NOMO-1 treated with dmso at 0.1 percent for 144 hours (cell line): ENCODE measurements around the gene CANT1.

Experiments used
- DNase-seq: peaks from one replicate; lab custom pipeline; 2025; ENCODE audit not compliant: unreplicated experiment; lab: John Stamatoyannopoulos, UW

CANT1 gene

GRCh38 chr17:79009397-79010303 is at the start of gene CANT1:
TSS of gene CANT1 (minus strand) at chr17:79009764. CDS start at chr17:78997622, 12,142 bp downstream.
- DNase-seq = peak; percentile 66

- DNase-seq = no peak
These were observed 48.3 kb upstream of the CANT1 start for GRCh38 chr17:79057737-79058385.

- DNase-seq = no peak
These were observed 45.6 kb upstream of the CANT1 start for GRCh38 chr17:79055197-79055596.

- DNase-seq = no peak
These were observed 44.8 kb upstream of the CANT1 start for GRCh38 chr17:79054200-79054960.

DNA sequence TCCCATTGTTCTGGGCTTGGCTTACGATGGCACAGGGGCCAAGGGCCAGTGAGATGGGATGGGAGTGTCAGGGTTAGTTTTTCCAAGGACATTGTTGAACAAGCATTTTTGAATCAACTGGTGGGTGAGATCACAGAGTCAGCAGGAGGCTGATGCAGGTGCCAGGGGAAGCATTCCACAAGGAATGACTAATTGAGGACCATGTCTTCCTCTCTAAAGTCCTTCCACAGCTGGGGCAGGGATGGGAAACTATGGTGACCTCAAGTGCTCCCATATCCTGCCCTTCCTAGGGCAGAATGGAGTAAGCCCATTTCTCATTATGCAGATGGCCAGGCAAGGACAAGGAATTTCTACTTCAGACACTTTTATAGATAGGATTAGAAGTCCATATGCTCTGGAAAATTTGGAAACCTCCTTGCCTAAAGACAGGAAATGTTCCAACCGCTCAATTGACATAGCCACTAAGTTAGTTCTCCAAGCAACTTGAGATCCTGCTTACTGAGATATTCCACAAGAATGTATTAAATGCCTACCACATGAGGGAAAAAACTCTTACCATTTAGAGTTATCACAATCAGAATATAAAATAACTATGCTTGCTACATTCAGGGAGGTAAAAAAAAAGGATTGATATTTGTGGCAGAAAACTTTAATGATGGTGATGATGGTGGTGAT is 43.8 kb upstream of the CANT1 start:
- DNase-seq = no peak

DNA sequence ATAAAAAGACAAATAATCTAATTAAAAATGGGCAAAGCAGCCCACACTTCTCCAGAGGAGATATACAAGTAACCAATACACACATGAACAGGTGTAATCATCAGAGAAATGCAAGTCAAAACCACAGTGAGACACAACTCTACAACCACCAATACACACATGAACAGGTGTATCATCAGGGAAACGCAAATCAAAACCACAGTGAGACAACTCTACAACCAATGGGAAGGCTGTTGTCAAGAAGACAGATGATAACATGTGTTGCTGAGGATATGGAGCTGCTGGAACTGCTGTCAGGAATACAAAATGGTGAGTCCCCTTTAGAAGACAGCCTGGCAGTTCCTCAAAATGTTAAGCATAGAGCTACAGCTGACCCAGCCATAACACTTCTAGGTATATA is 42.6 kb upstream of the CANT1 start:
- DNase-seq = no peak

DNA sequence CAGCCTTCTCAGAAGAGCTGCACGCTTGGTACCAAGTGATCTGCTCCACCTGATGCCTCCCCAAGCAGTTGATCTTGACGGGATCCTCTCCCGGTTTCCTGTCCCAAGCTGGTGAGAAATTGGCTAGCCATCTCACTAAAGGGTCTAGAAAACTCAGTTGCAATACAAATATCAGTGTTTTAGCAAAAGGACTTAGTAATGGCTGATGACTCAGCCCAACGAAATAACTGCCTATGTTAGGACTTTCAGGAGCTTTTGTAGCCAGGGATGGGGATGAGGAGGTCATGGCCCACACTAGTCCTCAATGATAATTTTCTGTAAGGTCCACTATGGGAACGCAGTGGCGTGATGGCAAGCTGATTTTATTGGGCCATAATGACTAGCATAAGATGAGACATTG is 41.7 kb upstream of the CANT1 start:
- DNase-seq = no peak

DNA sequence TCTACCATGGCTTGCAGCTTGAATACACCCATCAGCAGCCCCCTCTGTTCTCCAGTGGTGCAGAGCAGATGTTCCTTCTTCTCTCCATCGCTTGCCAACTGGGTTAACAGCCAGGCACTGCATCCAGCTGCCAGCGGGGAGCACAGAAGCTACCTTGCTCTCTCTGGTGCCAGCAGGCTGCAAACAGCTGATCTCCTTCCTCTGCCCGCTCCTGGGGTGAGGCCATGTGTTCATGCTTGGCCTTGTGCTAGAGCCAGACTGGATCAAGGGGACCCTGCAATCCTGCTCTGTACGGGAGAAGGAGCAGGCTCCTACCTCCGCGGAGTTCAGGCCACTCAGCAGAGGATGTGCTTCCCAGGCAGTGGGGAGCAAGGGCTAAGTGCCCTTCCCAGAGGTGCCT is 41.0 kb upstream of the CANT1 start:
- DNase-seq = no peak

GRCh38 chr17:79049821-79050220 is 40.3 kb upstream of the CANT1 start:
- no peak for DNase-seq

GRCh38 chr17:79048826-79049755 is 39.5 kb upstream of the CANT1 start:
- no peak for DNase-seq

DNA sequence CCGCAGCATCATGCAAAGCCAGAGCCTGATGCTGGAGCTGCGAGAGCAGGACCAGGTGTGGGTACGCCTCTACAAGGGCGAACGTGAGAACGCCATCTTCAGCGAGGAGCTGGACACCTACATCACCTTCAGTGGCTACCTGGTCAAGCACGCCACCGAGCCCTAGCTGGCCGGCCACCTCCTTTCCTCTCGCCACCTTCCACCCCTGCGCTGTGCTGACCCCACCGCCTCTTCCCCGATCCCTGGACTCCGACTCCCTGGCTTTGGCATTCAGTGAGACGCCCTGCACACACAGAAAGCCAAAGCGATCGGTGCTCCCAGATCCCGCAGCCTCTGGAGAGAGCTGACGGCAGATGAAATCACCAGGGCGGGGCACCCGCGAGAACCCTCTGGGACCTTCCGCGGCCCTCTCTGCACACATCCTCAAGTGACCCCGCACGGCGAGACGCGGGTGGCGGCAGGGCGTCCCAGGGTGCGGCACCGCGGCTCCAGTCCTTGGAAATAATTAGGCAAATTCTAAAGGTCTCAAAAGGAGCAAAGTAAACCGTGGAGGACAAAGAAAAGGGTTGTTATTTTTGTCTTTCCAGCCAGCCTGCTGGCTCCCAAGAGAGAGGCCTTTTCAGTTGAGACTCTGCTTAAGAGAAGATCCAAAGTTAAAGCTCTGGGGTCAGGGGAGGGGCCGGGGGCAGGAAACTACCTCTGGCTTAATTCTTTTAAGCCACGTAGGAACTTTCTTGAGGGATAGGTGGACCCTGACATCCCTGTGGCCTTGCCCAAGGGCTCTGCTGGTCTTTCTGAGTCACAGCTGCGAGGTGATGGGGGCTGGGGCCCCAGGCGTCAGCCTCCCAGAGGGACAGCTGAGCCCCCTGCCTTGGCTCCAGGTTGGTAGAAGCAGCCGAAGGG is 38.6 kb upstream of the CANT1 start:
- DNase-seq = no peak

- no peak for DNase-seq
These were observed 37.8 kb upstream of the CANT1 start for GRCh38 chr17:79047291-79047920.

GRCh38 chr17:79046916-79047280 is 37.3 kb upstream of the CANT1 start:
- DNase-seq = no peak

DNA sequence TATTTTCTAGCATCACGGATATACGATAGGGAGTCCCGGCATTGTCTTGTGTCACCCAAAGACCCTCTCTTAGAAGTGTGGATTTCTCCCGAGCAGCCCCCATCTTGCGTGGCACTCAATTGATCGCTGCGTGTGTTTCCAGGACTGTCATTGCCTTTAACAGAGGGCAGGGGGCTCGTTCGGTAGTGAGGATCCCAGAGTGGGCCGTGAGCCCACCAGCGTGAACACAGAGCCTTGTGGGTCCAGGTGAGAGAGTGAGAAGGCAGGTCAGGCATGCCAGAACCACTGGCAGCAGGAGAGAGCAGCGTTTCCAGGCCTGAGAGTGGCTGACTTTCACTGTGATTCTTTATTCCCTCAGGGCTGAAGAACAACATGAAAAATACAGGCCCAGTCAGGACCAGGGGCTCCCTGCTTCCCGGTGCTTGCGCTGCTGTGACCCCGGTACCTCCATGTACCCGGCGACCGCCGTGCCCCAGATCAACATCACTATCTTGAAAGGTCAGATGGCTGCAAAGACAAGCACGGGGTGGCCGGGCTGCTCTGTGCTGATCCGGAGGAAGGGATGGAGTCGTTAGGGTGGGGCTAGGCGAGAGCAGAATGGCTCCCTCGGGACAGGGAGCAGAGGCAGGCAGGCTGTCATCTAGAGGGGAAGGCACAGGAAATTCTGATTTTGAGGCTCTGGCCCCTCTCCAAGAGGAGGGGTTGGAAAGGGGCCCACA is 36.8 kb upstream of the CANT1 start:
- DNase-seq = no peak

DNA sequence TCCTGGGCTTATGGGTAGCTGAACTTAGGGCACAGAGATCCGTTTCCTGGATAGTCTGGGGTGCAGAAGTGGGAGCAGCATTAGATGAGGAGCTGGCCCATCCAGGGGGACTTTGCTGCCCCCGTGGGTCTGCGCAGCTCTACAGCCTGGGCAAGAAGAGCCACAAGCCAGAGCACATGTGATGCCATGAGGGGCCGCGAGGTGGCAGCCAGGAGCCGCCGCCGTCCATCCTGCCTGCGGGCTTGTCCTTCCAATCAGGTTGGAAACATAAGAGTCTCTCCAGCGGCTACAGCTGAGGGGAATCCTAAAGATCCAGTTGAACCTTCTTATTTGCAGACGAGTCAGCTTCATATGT is 36.3 kb upstream of the CANT1 start:
- peak; percentile 28 for DNase-seq

GRCh38 chr17:79045001-79045729 is 35.6 kb upstream of the CANT1 start:
- DNase-seq = no peak

DNA sequence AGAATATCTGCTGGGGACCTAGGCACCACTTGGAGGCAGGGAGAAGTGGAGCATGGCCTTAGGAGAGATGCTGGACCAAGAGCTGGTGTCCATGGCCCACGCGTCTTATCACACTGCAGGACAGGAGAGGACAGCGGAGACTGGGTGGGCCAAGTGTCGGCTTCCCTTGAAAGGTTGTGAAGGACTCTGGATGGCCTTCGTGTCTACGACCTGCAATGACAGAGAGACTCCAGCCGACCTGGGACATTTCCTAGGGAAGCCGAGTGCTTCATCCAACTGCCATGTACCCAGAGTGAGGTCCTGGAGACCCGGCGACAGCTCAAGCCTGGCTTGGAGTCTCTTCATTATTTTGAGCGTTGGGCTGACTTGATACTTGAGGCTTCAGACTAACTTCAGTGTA is 34.9 kb upstream of the CANT1 start:
- DNase-seq = no peak
